Hepatocyte (in vitro differentiated cells): ENCODE data around the gene PIGV. TPM values are rescaled to one million over a fixed set of nuclear protein-coding genes. Genes with fewer than 3 reads are reported as not detected.

Source experiments
- DNase-seq: peaks from one replicate; pipeline ENCODE4 v3.0.0-alpha.2; 2016; ENCODE audit warnings: low spot score
- H2AFZ ChIP-seq: fragments of 200-600 bp; sonication (generic); 2 replicates; pipeline ENCODE4 v1.6.0; 2016; ENCODE audit warnings: antibody characterized with exemption, mild to moderate bottlenecking
- H3K27ac ChIP-seq: fragments of 200-600 bp; sonication (generic); 2 replicates; pipeline ENCODE4 v1.5.1; 2016; ENCODE audit warnings: mild to moderate bottlenecking
- H3K27me3 ChIP-seq: fragments of 200-600 bp; sonication (generic); 2 replicates; pipeline ENCODE4 v1.6.1; 2016
- H3K36me3 ChIP-seq: fragments of 200-600 bp; sonication (generic); replicated peaks from 2 replicates; pipeline ENCODE4 v1.5.1; 2016; ENCODE audit warnings: low read depth; ENCODE audit not compliant: insufficient read depth
- H3K4me1 ChIP-seq: fragments of 200-600 bp; sonication (generic); 2 replicates; pipeline ENCODE4 v1.5.1; 2016; ENCODE audit warnings: mild to moderate bottlenecking, moderate library complexity; ENCODE audit not compliant: insufficient read depth
- H3K4me2 ChIP-seq: fragments of 200-600 bp; sonication (generic); 2 replicates; pipeline ENCODE4 v1.6.0; 2016
- H3K4me3 ChIP-seq: fragments of 200-600 bp; sonication (generic); 2 replicates; pipeline ENCODE4 v1.5.1; 2016; ENCODE audit warnings: mild to moderate bottlenecking
- H3K79me2 ChIP-seq: fragments of 200-600 bp; sonication (generic); 2 replicates; pipeline ENCODE4 v1.6.0; 2017; ENCODE audit warnings: mild to moderate bottlenecking
- H3K9me2 ChIP-seq: fragments of 200-600 bp; sonication (generic); replicated peaks from 2 replicates; pipeline ENCODE4 v1.6.0; 2017; ENCODE audit warnings: mild to moderate bottlenecking; ENCODE audit not compliant: insufficient read depth
- H3K9me3 ChIP-seq: fragments of 200-600 bp; sonication (generic); 2 replicates; pipeline ENCODE4 v1.5.1; 2016; ENCODE audit warnings: low read depth, mild to moderate bottlenecking
- H4K20me1 ChIP-seq: fragments of 200-600 bp; sonication (generic); 2 replicates; pipeline ENCODE4 v1.6.0; 2016; ENCODE audit warnings: mild to moderate bottlenecking; ENCODE audit not compliant: insufficient read depth, poor library complexity, severe bottlenecking
- CTCF ChIP-seq: fragments of 200-600 bp; sonication (generic); IDR thresholded peaks from 2 replicates; pipeline ENCODE4 v1.5.1; 2016; ENCODE audit warnings: antibody characterized with exemption, mild to moderate bottlenecking; ENCODE audit not compliant: poor library complexity
- EZH2 ChIP-seq: fragments of 200-600 bp; sonication (generic); IDR thresholded peaks from 2 replicates; pipeline ENCODE4 v1.6.1; 2016; ENCODE audit warnings: antibody characterized with exemption, mild to moderate bottlenecking, borderline replicate concordance
- EZH2phosphoT487 ChIP-seq: fragments of 200-600 bp; sonication (generic); IDR thresholded peaks from one replicate; pipeline ENCODE4 v1.6.1; 2018; ENCODE audit warnings: antibody characterized with exemption, mild to moderate bottlenecking, low read depth, moderate library complexity; ENCODE audit not compliant: unreplicated experiment, severe bottlenecking
- WGBS: methylation state at CpG from one replicate; pipeline ENCODE4 v1.1.6; 2016; ENCODE audit warnings: low lambda C conversion rate; ENCODE audit errors: missing lambda C conversion rate; 5-methylcytosine and 5-hydroxymethylcytosine counted together
- polyA plus RNA-seq: library from polyadenylated mRNA; unstranded; fragments of >200 nt; fragmentation: Nextera tagmentation; extraction: Ambion mirVana; gene quantifications from 2 replicates; pipeline ENCODE4 v1.2.1, GENCODE V29; 2016
- total RNA-seq: library from RNA; depleted of rRNA; stranded (reverse); fragments of >200 nt; gene quantifications from 2 replicates; pipeline ENCODE4 v1.2.3, GENCODE V29; 2014

Gene PIGV
- total and polyA plus RNA-seq, 2 experiments from 2014 or later = 21.2 to 22.0 TPM

GRCh38 chr1:26814893-26815292 is 27.1 kb downstream of the PIGV start:
- H3K36me3 ChIP-seq = no peaks in the 10 kb centered on the region
- DNase-seq = no peak
- H3K4me3 ChIP-seq = no peak overlapping the region
- no peaks in the 10 kb centered on the region for H3K9me3 ChIP-seq
- TF ChIP-seq EZH2phosphoT487 = no peak
- TF ChIP-seq EZH2 = no peak
- TF ChIP-seq CTCF = no peak
- H3K9me2 ChIP-seq = no peaks in the 10 kb centered on the region
- H3K79me2 ChIP-seq = no peaks in the 10 kb centered on the region
- no peak overlapping the region for H3K27ac ChIP-seq
- no peak overlapping the region for H3K4me2 ChIP-seq
- H3K27me3 ChIP-seq = no peaks in the 10 kb centered on the region
- no peak overlapping the region for H2AFZ ChIP-seq
- 90% methylated on average over 3 of the region's 3 CpGs for WGBS
- no peaks in the 10 kb centered on the region for H3K4me1 ChIP-seq
- no peaks in the 10 kb centered on the region for H4K20me1 ChIP-seq

- DNase-seq = no peak
- TF ChIP-seq EZH2 = no peak
- TF ChIP-seq CTCF = no peak
- TF ChIP-seq EZH2phosphoT487 = no peak
- H3K4me3 ChIP-seq = no peak overlapping the region
- WGBS = 89% methylated on average over 4 of the region's 4 CpGs
- H3K4me1 ChIP-seq = peaks cover 6% of the 10 kb centered on the region
- H2AFZ ChIP-seq = no peak overlapping the region
- H3K36me3 ChIP-seq = no peaks in the 10 kb centered on the region
- no peaks in the 10 kb centered on the region for H3K27me3 ChIP-seq
- no peaks in the 10 kb centered on the region for H4K20me1 ChIP-seq
- H3K79me2 ChIP-seq = no peaks in the 10 kb centered on the region
- H3K9me3 ChIP-seq = no peaks in the 10 kb centered on the region
- H3K9me2 ChIP-seq = no peaks in the 10 kb centered on the region
- H3K27ac ChIP-seq = no peak overlapping the region
- no peak overlapping the region for H3K4me2 ChIP-seq
Measured at GRCh38 chr1:26820784-26821269, 33.1 kb downstream of the PIGV start.

GRCh38 chr1:26822737-26823395 is 35.1 kb downstream of the PIGV start:
- H3K79me2 ChIP-seq = peaks cover 10% of the 10 kb centered on the region
- H3K9me3 ChIP-seq = no peaks in the 10 kb centered on the region
- H3K4me2 ChIP-seq = no peak overlapping the region
- WGBS = 91% methylated on average over 4 of the region's 4 CpGs
- H4K20me1 ChIP-seq = no peaks in the 10 kb centered on the region
- no peak for DNase-seq
- no peaks in the 10 kb centered on the region for H3K27me3 ChIP-seq
- no peak overlapping the region for H3K27ac ChIP-seq
- TF ChIP-seq EZH2phosphoT487 (no peak), EZH2 (no peak), CTCF (no peak)
- no peaks in the 10 kb centered on the region for H3K9me2 ChIP-seq
- H3K36me3 ChIP-seq = no peaks in the 10 kb centered on the region
- H3K4me3 ChIP-seq = no peak overlapping the region
- no peak overlapping the region for H2AFZ ChIP-seq
- peaks cover 15% of the 10 kb centered on the region for H3K4me1 ChIP-seq
